ENCODE data around the gene LINC01488. TPM values are rescaled to one million over a fixed set of nuclear protein-coding genes. Genes with fewer than 3 reads are reported as not detected.

Gene LINC01488
- total RNA-seq, 4 donors from 2014 or later = not detected

DNA sequence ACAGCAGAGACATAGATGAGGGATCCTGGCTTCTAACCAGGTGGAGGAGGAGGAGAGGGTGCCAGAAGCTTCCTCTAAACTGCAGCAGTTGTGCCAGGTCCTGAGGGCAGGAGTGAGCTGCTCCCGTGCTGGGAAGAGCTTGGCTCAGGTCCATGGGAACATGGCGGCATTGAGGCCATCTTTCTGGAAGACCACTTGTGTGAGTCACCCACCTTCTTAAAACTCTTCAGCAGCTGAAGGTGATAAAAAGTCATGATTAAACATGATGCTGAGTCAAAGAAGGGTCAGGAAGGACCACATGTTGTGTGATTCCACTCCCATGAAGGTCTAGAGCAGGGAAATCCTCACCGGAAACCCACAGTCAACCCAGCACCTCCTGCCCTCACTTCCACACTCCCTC, 35.1 kb downstream of the LINC01488 start:
- TF ChIP-seq, protein P1, sequence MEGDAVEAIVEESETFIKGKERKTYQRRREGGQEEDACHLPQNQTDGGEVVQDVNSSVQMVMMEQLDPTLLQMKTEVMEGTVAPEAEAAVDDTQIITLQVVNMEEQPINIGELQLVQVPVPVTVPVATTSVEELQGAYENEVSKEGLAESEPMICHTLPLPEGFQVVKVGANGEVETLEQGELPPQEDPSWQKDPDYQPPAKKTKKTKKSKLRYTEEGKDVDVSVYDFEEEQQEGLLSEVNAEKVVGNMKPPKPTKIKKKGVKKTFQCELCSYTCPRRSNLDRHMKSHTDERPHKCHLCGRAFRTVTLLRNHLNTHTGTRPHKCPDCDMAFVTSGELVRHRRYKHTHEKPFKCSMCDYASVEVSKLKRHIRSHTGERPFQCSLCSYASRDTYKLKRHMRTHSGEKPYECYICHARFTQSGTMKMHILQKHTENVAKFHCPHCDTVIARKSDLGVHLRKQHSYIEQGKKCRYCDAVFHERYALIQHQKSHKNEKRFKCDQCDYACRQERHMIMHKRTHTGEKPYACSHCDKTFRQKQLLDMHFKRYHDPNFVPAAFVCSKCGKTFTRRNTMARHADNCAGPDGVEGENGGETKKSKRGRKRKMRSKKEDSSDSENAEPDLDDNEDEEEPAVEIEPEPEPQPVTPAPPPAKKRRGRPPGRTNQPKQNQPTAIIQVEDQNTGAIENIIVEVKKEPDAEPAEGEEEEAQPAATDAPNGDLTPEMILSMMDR (IDR thresholded peaks at IDR 0.05; ENCODE audit: low read depth) = no peak

DNA sequence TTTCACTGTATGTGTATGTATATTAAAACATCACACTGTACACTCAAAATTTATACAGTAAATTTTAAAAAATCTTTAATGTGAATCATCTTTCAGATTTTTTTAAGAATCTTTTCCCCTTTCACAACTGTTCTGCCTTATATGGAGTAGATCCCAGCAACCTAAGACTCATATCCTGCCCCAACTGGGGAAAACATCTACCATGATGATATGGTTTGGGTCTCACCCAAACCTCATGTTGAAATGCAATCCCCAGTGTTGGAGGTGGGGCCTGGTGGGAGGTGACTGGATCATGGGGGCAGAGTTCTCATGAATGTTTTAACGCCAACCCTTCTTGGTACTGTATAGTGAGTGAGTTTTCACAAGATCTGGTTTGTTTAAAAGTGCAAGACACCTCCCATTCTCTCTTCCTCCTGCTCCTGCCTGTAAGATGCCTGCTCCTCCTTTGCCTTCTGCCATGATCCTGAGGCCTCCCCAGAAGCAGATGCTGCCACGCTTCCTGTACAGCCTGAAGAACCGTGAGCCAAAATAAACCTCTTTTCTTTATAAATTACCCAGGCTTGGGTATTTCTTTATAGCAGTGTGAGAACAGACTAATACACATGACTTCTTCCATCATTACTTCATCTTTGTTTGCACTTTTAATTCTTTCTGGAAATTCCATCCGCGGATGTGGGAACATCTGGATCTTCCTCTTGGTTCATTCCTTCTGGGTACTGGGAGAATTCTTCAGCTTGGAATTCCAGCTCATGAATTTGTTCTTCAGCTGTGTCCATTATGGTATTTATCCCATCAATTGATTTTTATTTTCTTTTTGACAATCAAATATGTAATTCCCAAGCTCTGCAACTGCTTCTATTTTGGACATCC, 36.9 kb downstream of the LINC01488 start:
- TF ChIP-seq, protein P1 (IDR thresholded peaks at IDR 0.05; ENCODE audit: low read depth) = no peak

DNA sequence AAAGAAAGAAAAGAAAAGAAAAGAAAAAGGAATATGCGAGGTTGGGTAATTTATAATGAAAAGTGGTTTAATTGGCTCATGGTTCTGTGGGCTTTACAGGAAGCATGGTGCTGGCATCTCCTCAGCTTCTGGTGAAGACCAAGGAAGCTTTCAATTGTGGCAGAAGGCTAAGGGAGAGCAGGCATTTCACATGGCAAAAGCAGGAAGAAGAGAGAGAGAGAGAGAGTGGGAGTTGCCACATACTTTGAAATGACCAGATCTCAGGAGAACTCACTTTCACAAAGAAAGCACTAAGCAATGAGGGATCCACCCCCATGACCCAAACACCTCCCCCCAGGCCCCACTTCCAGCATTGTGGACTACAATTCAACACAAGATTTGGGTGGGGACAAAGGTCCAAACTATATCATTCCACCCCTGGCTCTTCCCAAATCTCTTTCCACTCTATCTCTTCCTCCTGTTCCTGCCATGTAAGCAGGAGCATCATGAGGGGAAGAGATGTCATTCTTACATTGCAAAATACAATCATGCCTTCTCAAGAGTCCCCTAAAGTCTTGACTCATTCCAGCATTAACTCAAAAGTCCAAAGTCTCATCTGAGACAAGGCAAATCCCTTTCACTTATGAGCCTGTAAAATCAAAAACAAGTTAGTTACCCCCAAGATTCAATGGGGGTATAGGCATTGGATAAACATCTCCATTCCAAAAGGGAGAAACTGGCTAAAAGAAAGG, 38.9 kb downstream of the LINC01488 start:
- TF ChIP-seq, protein P1 (IDR thresholded peaks at IDR 0.05; ENCODE audit: low read depth) = no peak

DNA sequence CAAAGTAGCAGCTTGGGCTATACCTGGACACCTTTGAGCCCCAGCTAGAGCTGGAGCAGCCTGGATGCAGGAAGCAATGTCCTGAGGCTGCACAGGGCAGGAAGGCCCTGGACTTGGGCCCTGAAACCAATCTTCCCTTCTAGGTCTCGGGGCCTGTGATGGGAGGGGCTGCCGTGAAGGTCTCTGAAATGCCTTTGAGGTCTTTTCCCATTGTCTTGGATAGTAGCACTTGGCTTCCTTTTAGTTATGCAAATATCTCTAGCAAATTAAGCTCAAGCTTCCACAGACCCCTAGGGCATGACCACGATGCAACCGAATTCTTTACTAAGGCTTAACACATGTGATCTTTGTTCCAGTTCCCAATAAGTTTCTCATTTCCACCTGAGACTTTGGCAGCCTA, 40.0 kb downstream of the LINC01488 start:
- TF ChIP-seq, protein P1 (IDR thresholded peaks at IDR 0.05; ENCODE audit: low read depth) = no peak

DNA sequence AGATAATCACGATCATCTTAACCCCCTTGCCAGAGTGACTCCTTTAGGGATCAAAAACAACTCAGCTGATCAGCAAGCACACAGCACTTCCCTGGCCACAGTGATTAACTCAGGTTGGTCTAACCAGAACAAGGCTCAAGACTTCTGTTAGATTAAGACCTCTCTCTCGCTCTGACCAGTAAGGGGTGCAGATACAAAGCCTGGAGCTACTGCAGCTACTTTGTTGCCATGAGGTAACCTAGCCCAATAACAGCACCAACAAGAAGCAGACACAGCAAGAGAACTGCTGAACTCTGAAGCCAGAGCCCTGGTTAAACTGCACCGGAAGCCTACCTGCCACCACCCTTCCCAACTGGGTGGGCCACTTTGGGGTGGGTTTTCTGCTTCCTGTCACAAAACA, 42.0 kb downstream of the LINC01488 start:
- TF ChIP-seq, protein P1 (IDR thresholded peaks at IDR 0.05; ENCODE audit: low read depth) = no peak

DNA sequence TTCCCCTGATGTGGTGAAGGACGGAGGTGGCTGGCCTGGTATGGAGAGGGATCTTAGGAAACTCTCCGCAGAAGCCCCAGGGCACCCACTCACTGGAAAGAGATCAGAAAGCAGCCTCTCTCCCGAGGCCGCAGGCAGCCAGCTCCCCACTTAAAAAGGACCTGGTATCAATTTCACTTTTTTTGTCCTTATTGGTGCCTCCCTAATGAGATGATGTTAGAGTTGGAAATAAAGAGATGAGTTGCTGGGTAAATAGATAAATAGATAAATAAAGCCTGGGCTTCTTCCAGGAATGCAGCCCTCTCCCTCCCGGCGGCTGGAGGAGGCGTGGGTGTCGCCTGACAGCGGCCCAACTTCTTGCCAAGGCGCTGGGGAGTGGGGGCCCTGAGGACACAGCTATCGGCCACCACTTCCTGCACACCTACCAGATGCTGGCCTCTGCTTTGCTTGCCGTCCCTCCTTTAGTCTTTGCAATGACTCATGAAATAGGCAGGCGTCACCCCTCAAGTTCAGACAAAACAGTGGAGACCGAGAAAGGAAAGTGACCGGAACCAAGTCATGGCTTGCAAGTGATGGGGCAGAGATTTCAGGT, 42.9 kb downstream of the LINC01488 start:
- TF ChIP-seq, protein P1 (IDR thresholded peaks at IDR 0.05; ENCODE audit: low read depth) = no peak

DNA sequence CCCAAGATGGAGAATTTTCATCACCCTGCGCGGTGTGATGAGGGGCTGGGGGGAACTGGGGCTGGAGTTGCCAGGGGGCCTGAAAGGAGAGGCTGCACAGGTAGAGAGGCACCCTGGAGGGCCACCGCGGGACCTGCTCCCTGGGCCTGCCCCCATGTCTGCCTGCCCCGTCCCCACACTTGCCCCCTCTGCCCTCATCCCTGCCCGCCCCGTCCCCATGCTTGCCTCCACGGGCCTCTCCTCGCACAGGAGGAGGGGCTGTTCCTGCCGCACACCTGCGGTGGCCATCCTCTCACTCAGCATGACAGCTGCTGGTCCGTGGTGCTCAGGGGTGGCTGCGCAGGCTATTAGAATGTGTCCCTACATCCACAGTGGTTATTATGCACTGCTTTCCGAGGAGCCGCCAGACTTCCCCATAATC, 43.5 kb downstream of the LINC01488 start:
- TF ChIP-seq, protein P1 (IDR thresholded peaks at IDR 0.05; ENCODE audit: low read depth) = no peak

Measured in subcutaneous adipose tissue (tissue), 4 donors.